HG02970 (cell line): ENCODE results near the gene TSPAN11.

Experiments
- ATAC-seq: cut with Tn5 transposase; IDR thresholded peaks from one replicate; pipeline ENCODE4 v1.9.1; 2021; ENCODE audit warnings: mild to moderate bottlenecking, moderate library complexity, moderate number of reproducible peaks; ENCODE audit not compliant: unreplicated experiment, low FRiP score

TSPAN11 gene

DNA sequence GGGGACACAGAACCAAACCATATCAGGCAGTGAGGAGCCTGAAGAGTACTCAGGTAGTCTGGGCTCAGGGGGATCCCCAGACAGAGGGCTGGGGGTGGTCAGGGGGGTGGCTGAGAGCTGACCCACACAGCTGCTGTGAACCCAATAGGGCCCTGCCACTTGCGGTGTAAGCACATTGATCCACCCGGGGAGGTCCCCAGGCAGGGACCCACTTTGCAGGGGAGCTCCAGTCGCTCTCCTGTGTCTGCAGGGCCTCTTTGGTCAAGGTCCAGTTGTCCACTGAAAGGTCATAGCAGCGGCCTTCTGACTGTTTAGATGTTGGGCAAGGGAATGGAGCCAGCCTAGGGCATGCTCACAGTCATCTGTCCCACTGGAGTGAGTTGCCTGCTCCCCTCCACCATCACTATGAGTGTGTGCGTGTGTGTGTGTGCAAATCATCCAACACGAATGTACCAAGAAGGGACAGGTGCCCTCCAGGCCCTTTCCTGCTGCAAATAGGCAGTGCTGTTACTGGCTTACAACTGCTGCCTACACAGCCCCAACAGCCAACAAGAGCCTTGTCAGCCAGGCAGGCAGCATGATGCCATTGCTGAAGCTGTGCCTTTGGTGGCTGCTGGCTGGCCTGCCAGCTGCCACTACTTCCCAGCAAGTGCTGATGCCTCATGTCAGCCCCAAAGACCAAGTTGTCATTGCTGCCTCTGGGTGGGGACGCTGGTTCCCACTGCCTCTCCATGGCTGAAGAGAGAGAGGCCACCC lies 71.3 kb downstream of the TSPAN11 start:
- ATAC-seq = no peak

- ATAC-seq = no peak
Observed at GRCh38 chr12:30999011-30999410, 72.5 kb downstream of the TSPAN11 start.

DNA sequence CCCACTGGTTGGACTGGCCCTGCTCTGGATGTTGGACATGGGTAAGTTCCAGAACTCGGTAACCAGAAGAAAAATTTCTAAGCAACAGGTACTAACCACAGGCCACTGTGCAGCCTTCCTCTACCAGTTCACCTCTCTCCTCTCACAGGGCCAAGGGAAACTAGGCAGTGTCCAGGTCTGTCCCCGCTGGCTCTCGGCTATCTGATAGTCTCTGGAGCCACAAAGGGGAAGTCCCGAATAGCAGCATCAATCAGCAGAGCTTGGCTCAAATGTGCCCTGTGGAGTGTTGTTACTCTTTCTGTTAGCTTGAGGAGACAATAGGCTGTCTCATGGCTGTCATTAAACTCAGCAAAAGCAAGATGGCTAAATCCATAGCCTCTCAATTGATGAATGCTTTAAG lies 73.2 kb downstream of the TSPAN11 start:
- ATAC-seq = no peak

- no peak for ATAC-seq
Observed at GRCh38 chr12:31000751-31001150, 74.2 kb downstream of the TSPAN11 start.

GRCh38 chr12:31001581-31002360 lies 75.2 kb downstream of the TSPAN11 start:
- no peak for ATAC-seq

DNA sequence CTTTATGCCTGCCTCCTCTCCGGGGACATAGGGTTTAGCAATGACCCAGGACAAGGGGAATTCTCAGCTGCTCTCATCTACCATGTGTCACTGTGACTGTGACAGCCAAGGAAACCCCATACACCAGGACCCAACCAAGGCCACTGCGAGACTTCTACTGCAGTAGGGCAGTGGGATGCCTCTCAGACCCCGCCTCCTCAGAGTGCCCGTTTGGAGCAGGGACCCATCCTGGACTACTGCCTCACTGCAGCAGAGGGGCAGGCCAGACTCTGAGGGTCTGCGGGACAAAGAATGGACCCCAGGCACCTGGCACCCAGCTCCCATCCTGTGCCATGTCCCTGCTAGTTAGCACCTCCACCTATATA lies 75.8 kb downstream of the TSPAN11 start:
- no peak for ATAC-seq

GRCh38 chr12:31002999-31003398 lies 76.5 kb downstream of the TSPAN11 start:
- no peak for ATAC-seq

GRCh38 chr12:31003861-31004640 lies 77.5 kb downstream of the TSPAN11 start:
- ATAC-seq = no peak

DNA sequence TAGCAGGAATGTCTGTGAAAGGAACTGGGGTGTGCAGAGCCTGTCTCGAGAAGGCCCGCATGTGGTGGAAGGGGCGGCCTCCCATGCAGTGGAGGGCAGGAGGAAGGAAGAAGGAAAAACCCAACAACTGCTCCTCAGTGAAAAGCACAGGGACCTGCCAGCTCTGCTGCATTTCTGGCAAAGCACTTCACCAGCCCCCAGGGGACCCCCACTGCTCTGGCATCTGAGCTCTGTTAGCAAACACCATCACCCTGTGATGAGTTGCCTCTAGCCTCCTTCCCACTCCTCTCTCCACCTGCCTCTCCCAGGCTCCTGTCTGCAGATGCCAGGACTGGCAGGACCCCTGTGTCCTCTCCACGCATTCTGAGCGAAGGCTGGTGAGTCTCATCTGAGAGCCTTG lies 78.1 kb downstream of the TSPAN11 start:
- ATAC-seq = no peak

GRCh38 chr12:31005256-31005943 lies 78.9 kb downstream of the TSPAN11 start:
- ATAC-seq = no peak

DNA sequence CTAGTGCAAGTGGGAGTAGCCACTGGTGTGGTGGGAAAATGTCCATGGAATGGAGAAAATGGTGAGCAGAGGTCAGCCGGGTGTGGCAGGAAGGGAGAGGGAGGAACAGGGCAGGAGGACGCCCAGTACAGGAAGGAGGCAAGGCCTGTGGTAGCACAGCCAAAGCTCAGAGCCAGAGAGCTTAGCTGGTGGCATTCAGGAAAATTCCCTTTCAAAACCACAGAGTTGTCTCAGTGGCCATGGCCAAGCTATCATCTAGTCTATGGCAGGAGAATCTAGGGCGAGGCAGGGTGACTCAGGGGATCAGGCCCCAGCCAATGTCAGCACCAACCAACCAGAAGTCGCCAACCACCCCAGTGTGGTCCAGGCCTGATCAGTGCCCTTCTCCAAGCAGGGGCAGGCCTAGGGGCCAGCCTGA lies 79.4 kb downstream of the TSPAN11 start:
- no peak for ATAC-seq

DNA sequence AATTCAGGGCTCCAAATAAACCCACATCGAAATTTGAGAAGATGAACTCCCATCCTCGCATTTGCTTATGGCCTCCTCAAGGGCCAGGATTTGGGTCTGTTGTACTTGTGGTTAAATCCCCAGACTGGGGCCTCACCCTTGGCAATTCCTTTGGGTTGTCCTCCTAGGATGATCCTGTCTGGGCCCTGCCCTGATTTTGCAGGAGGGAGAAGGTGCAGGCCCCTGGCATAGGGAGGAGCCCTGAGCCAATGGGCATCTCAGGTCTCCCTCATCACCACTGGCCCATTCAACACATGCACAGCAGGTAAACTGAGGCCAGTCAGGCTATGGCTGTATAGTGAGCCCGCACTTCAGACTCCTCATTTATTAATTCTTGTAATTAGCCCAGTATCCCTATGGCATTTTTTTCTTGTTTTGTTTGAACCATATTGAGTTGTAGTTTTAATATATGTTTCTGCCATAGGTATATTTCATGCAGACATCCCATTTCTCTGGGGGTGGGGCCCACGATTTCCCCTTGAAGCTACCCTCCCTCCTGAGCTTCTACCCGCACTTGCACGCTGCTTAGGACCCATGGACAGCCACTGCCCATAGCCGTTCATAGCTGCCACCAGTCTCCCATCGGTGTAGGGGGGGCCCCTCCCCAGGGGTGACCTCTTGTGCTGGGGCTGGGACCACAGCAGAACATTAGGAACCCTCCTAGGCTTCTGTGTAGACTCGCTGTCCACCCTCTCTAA lies 80.0 kb downstream of the TSPAN11 start:
- no peak for ATAC-seq

- ATAC-seq = no peak
Observed at GRCh38 chr12:31007153-31007495, 80.6 kb downstream of the TSPAN11 start.

DNA sequence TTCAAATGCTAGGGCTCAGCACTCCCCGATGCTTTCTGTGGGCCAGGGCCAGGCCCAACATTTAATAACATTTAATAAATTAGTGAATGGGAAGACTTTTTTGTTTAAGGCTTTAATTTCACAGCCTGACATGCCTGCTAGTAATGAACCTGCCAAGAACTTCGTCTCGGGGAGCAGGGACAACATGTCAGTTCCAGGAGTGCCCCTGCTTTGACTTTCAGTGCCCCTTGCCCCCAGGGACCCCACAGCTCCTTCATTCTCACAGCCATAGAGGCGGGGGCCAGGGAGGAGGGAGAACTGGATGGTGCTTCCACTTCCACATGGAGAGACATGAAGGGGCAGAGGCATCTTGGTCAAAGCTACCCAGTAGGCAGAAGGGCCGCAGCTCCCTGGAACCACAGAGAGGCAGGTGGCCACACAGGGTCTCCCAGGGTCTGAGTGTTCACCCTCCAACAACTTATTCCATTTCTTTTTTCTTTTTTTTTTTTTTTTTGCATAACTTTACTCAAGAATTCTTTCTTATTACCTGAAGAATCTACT lies 81.2 kb downstream of the TSPAN11 start:
- ATAC-seq = no peak

DNA sequence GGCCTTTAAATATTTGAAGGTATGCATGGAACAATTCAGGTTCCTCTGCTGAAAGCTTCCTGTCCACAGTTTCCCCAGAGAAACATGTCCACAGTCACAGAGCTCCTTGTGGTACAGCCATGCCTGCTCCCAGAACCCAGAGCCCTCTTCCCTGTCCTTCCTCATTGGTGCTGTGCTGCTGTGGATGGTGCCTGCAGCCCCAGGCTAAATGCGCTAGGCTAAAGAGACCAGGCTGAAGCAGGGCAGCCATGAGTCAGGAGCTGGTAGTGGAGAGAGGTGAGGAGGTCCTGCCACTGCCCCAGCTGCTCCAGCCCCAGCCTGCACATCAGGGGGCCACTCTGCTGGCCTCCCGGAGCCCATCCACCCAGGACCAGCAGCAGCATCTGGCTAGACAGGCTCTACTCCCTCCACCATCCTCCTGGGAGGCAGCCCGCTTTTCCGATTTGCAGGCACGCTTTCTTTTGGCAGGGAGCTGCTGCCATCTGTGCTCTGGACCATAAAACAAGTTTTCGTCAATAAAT lies 81.8 kb downstream of the TSPAN11 start:
- no peak for ATAC-seq

GRCh38 chr12:31008961-31009840 lies 82.7 kb downstream of the TSPAN11 start:
- ATAC-seq = no peak

DNA sequence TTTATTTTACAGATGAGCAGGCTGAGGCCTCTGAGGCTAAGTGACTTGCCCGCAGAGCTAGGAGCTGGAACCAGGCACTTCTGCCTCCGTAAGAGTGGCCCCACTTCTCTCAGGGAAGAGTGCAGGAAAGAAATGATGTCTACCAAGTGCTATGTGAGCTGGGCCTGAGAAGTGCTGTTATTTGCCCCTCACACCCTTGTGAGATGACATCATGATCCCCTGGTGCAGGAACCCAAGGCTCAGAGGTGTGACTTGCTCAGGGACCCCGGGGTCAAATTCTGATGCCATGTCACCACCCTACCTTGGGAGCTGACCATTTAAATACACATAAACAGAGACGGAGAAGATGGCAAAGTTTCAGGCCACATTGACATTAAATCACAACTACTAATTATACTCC lies 83.4 kb downstream of the TSPAN11 start:
- no peak for ATAC-seq

DNA sequence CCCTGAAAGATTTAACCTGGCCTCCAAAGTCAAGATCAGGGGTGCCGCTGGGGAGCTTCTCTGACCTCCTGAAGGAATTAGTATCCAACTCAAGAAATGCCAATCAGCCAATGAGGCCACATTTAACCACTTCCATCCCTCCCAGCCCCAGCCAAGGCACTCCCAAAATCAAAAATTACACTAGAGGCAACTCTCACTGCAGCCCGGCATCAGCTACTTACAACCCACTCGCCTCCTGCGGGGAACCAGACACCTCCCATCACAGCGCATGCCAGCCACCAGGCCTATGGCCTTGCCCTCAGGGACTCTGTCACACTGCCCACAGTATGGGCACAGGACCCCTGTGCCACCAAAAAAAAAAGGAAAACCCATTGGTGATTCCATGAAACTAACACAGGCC lies 84.8 kb downstream of the TSPAN11 start:
- no peak for ATAC-seq
